ENCODE measurements around the gene AMOT.

The AMOT gene

GRCh38 chrX:112734290-112734689 is 106.3 kb downstream of the AMOT start:
- DNase-seq = peak; percentile 89

- peak; percentile 30 for DNase-seq
Observed at GRCh38 chrX:112731793-112732192, 108.8 kb downstream of the AMOT start.

Measured in fibroblast of skin of abdomen (primary cell).